GM23248 (cell line): ENCODE measurements around the gene SERP2. TPM values are rescaled to one million over a fixed set of nuclear protein-coding genes. Genes with fewer than 3 reads are reported as not detected.

Experiments used
- DNase-seq: peaks from one replicate; pipeline ENCODE4 v3.0.0-alpha.2; 2015
- H2AFZ ChIP-seq: fragments of 200-600 bp; sonication (generic); 2 replicates; pipeline ENCODE4 v1.6.1; 2016; ENCODE audit warnings: antibody characterized with exemption
- H3F3A ChIP-seq: fragments of 200-600 bp; sonication (generic); 2 replicates; pipeline ENCODE4 v1.6.1; 2016; ENCODE audit warnings: mild to moderate bottlenecking, antibody characterized with exemption, mixed run types; ENCODE audit not compliant: insufficient read depth
- H3K27ac ChIP-seq: fragments of 200-600 bp; sonication (generic); 2 replicates; pipeline ENCODE4 v1.5.1; 2016; ENCODE audit warnings: mild to moderate bottlenecking
- H3K27me3 ChIP-seq: fragments of 200-600 bp; sonication (generic); replicated peaks from 2 replicates; pipeline ENCODE4 v1.6.1; 2016; ENCODE audit warnings: mild to moderate bottlenecking; ENCODE audit not compliant: insufficient read depth
- H3K36me3 ChIP-seq: fragments of 200-600 bp; sonication (generic); 2 replicates; pipeline ENCODE4 v1.6.1; 2016; ENCODE audit warnings: low read depth, mild to moderate bottlenecking
- H3K4me1 ChIP-seq: fragments of 200-600 bp; sonication (generic); 2 replicates; pipeline ENCODE4 v1.6.1; 2016; ENCODE audit warnings: mild to moderate bottlenecking; ENCODE audit not compliant: insufficient read depth
- H3K4me2 ChIP-seq: fragments of 200-600 bp; sonication (generic); one replicate; pipeline ENCODE4 v1.6.1; 2016; ENCODE audit warnings: mild to moderate bottlenecking; ENCODE audit not compliant: unreplicated experiment
- H3K4me3 ChIP-seq: fragments of 200-600 bp; sonication (generic); 2 replicates; pipeline ENCODE4 v1.5.1; 2016; ENCODE audit warnings: mild to moderate bottlenecking
- H3K79me2 ChIP-seq: fragments of 200-600 bp; sonication (generic); 2 replicates; pipeline ENCODE4 v1.6.1; 2016; ENCODE audit warnings: mild to moderate bottlenecking; ENCODE audit not compliant: insufficient read depth
- H3K9ac ChIP-seq: fragments of 200-600 bp; sonication (generic); 2 replicates; pipeline ENCODE4 v1.6.1; 2016; ENCODE audit warnings: mild to moderate bottlenecking
- H3K9me2 ChIP-seq: fragments of 200-600 bp; sonication (generic); 2 replicates; pipeline ENCODE4 v1.6.1; 2016; ENCODE audit warnings: mixed run types, mild to moderate bottlenecking, moderate library complexity; ENCODE audit not compliant: insufficient read depth
- H3K9me3 ChIP-seq: fragments of 200-600 bp; sonication (generic); one replicate; pipeline ENCODE4 v1.6.1; 2017; ENCODE audit warnings: low read depth
- H4K20me1 ChIP-seq: fragments of 200-600 bp; sonication (generic); 2 replicates; pipeline ENCODE4 v1.6.0; 2016; ENCODE audit not compliant: insufficient read depth
- EZH2 ChIP-seq: fragments of 200-600 bp; sonication (generic); IDR thresholded peaks from 2 replicates; pipeline ENCODE4 v1.6.1; 2018; ENCODE audit warnings: antibody characterized with exemption, mild to moderate bottlenecking; ENCODE audit not compliant: insufficient read depth, poor library complexity, severe bottlenecking
- EZH2phosphoT487 ChIP-seq: fragments of 200-600 bp; sonication (generic); IDR thresholded peaks from 2 replicates; pipeline ENCODE4 v1.6.1; 2018; ENCODE audit warnings: antibody characterized with exemption, moderate library complexity, mild to moderate bottlenecking, low read depth; ENCODE audit not compliant: insufficient read depth
- WGBS, 2 experiments: methylation state at CpG; one replicate each; pipeline ENCODE4 v1.1.6; 2015 to 2017; ENCODE audit warnings: low lambda C conversion rate in 2 of 2, low coverage in 1 of 2; ENCODE audit errors: missing lambda C conversion rate in 2 of 2; 5-methylcytosine and 5-hydroxymethylcytosine counted together
- in situ Hi-C: fragments of 300-500 bp; cut with MboI; formaldehyde crosslinking; loops from 2 replicates; pipeline ENCODE4 v1.15.0; 2020
- polyA plus RNA-seq: library from polyadenylated mRNA; unstranded; fragments of >200 nt; fragmentation: Nextera tagmentation; extraction: Ambion mirVana; gene quantifications from 2 replicates; pipeline ENCODE4 v1.2.1, GENCODE V29; 2016
- total RNA-seq: library from RNA; depleted of rRNA; stranded (reverse); fragments of >200 nt; shearing (Covaris generic); gene quantifications from 2 replicates; pipeline ENCODE4 v1.2.3, GENCODE V29; 2014

SERP2 gene
- total and polyA plus RNA-seq, 2 experiments from 2014 or later = 2.8 to 3.2 TPM

- Histone ChIP-seq H3K4me1 (no peaks in the 10 kb centered on the region), H3F3A (no peaks in the 10 kb centered on the region), H3K36me3 (no peaks in the 10 kb centered on the region), H3K9me2 (no peaks in the 10 kb centered on the region), H3K27me3 (no peaks in the 10 kb centered on the region; the same call in 1 of the 2 replicates), H3K4me2 (no peak overlapping the region), H3K9ac (no peak overlapping the region), H3K9me3 (no peaks in the 10 kb centered on the region), H3K79me2 (no peaks in the 10 kb centered on the region), H2AFZ (no peak overlapping the region), H3K27ac (no peak overlapping the region), H4K20me1 (no peaks in the 10 kb centered on the region), H3K4me3 (no peak overlapping the region)
- TF ChIP-seq EZH2 (no peak), EZH2phosphoT487 (no peak)
- in situ Hi-C loops = no loop called here
- WGBS, 2 experiments = 71 to 74% methylated on average over 15 of the region's 15 CpGs
- DNase-seq = no peak
Observed at GRCh38 chr13:44415815-44416214, 42.2 kb downstream of the SERP2 start.

- 59 to 77% methylated on average over 5 to 10 of the region's 10 CpGs for WGBS, 2 experiments
- Histone ChIP-seq H3F3A (no peaks in the 10 kb centered on the region), H3K4me1 (no peaks in the 10 kb centered on the region), H3K79me2 (no peaks in the 10 kb centered on the region), H3K27me3 (no peaks in the 10 kb centered on the region; the same call in 1 of the 2 replicates), H3K9me3 (no peaks in the 10 kb centered on the region), H4K20me1 (no peaks in the 10 kb centered on the region), H3K4me2 (no peak overlapping the region), H3K36me3 (no peaks in the 10 kb centered on the region), H3K9ac (no peak overlapping the region), H3K27ac (no peak overlapping the region), H3K4me3 (no peak overlapping the region), H2AFZ (no peak overlapping the region), H3K9me2 (no peaks in the 10 kb centered on the region)
- TF ChIP-seq EZH2 = no peak
- TF ChIP-seq EZH2phosphoT487 = no peak
- DNase-seq = no peak
- in situ Hi-C loops = no loop called here
Observed at GRCh38 chr13:44416301-44416700, 42.7 kb downstream of the SERP2 start.

DNA sequence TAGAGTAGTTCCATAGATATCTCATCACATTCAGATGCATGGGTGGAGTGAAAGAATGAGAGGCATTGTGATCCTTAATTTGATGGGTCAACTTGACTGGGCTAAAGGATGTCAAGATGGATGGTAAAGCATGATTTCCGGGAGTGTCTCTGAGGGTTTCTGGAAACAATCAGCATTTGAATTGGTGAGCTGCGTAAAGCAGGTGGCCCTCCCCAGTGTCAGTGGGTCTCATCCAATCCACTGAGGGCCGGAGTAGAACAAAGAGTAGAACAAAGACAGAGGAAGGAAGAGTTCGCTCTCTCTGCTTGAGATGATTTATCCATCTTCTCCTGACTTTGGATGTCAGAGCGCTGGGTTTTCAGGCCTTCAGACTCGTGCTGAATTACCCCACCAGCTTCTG, 43.1 kb downstream of the SERP2 start:
- no peaks in the 10 kb centered on the region for H4K20me1 ChIP-seq
- 74 to 77% methylated on average over 6 of the region's 6 CpGs for WGBS, 2 experiments
- no peaks in the 10 kb centered on the region for H3F3A ChIP-seq
- no peaks in the 10 kb centered on the region for H3K36me3 ChIP-seq
- TF ChIP-seq EZH2 (no peak), EZH2phosphoT487 (no peak)
- H3K27me3 ChIP-seq = no peaks in the 10 kb centered on the region; the same call in 1 of the 2 replicates
- in situ Hi-C loops = no loop called here
- H3K4me3 ChIP-seq = no peak overlapping the region
- no peak overlapping the region for H3K27ac ChIP-seq
- H3K79me2 ChIP-seq = no peaks in the 10 kb centered on the region
- H3K9ac ChIP-seq = no peak overlapping the region
- no peaks in the 10 kb centered on the region for H3K9me2 ChIP-seq
- H3K4me2 ChIP-seq = no peak overlapping the region
- no peak for DNase-seq
- H3K9me3 ChIP-seq = no peaks in the 10 kb centered on the region
- H3K4me1 ChIP-seq = no peaks in the 10 kb centered on the region
- H2AFZ ChIP-seq = no peak overlapping the region

DNA sequence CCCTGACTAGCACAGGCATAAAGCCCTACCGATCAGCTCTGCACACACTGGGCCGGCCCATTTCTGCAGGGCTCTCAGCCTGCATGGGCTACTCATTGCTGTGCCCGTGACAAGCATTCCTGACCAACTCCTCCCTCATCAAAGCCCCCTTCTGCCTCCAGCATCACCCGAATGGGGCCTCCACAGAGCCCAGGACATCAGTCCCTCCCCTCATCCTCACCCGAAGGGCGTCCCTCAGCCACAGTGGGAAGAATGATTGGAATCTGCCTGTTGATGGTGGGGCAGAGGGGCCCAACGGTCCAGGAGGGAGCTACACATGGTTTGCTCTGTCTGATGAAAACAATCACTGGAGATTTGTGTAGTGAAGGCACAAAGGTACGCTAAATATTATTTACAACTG, 43.8 kb downstream of the SERP2 start:
- TF ChIP-seq EZH2 (no peak), EZH2phosphoT487 (no peak)
- Histone ChIP-seq H2AFZ (no peak overlapping the region), H3K9ac (no peak overlapping the region), H3K79me2 (no peaks in the 10 kb centered on the region), H3F3A (no peaks in the 10 kb centered on the region), H3K4me3 (no peak overlapping the region), H3K36me3 (no peaks in the 10 kb centered on the region), H3K27me3 (no peaks in the 10 kb centered on the region; the same call in 1 of the 2 replicates), H3K4me2 (no peak overlapping the region), H3K9me3 (no peaks in the 10 kb centered on the region), H3K27ac (no peak overlapping the region), H4K20me1 (no peaks in the 10 kb centered on the region), H3K9me2 (no peaks in the 10 kb centered on the region), H3K4me1 (no peaks in the 10 kb centered on the region)
- in situ Hi-C loops = no loop called here
- no peak for DNase-seq
- 70 to 72% methylated on average over 8 of the region's 8 CpGs for WGBS, 2 experiments

DNA sequence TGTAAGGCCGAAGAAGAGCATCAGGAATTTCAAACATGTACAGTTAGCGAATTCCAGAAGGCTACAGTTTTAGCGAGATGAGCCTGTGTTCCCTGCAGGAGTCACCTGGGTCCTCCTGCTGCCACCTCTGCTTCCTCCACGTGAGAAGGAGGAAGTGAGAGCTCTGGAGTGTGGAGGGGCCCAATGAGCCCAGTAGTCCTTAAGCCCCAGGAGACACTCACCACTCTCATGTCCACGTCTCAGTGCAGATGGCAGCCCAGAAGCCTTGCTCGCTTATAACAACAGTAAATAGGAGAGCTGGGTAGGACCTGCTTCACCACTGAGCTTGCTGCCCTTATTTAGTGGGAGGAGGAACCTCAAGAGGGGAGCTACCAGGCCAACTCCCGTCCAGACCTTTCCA, 44.3 kb downstream of the SERP2 start:
- H3K9me2 ChIP-seq = no peaks in the 10 kb centered on the region
- no peak overlapping the region for H3K27ac ChIP-seq
- H3K4me3 ChIP-seq = no peak overlapping the region
- H3K4me2 ChIP-seq = no peak overlapping the region
- no peak for DNase-seq
- no peaks in the 10 kb centered on the region for H3K79me2 ChIP-seq
- H3K27me3 ChIP-seq = no peaks in the 10 kb centered on the region; the same call in 1 of the 2 replicates
- no peak for TF ChIP-seq EZH2phosphoT487
- no peak for TF ChIP-seq EZH2
- H3F3A ChIP-seq = no peaks in the 10 kb centered on the region
- no peak overlapping the region for H3K9ac ChIP-seq
- in situ Hi-C loops = no loop called here
- H3K9me3 ChIP-seq = no peaks in the 10 kb centered on the region
- WGBS, 2 experiments = 81% methylated on average over 7 of the region's 7 CpGs
- H4K20me1 ChIP-seq = no peaks in the 10 kb centered on the region
- no peaks in the 10 kb centered on the region for H3K36me3 ChIP-seq
- no peaks in the 10 kb centered on the region for H3K4me1 ChIP-seq
- H2AFZ ChIP-seq = no peak overlapping the region
